ENCODE results near the gene HEXIM2. TPM values are rescaled to one million over a fixed set of nuclear protein-coding genes. Genes with fewer than 3 reads are reported as not detected.

Gene HEXIM2
- total and polyA plus RNA-seq, 8 donors, result 0.92 to 34.4 (median 11.0) TPM

- 92 to 97% (median 96%) methylated on average over 4 of the region's 4 CpGs for WGBS, 5 donors
- Histone ChIP-seq H3K4me1 (peaks cover 2 to 17% (median 5%) of the 10 kb centered on the region in 4 donors), H3K36me3 (peaks cover 21 to 90% (median 73%) of the 10 kb centered on the region in 4 donors), H3K9me3 (no peaks in the 10 kb centered on the region), H3K27ac (no peak overlapping the region), H3K27me3 (no peaks in the 10 kb centered on the region), H3K4me3 (no peak overlapping the region)
- intact Hi-C loops (cut with DNase I; ENCODE audit: low total_unique reads), result no loop called here
- no peak for DNase-seq
- no peak for TF ChIP-seq POLR2A (IDR thresholded peaks at IDR 0.05)
- TF ChIP-seq, protein P1, sequence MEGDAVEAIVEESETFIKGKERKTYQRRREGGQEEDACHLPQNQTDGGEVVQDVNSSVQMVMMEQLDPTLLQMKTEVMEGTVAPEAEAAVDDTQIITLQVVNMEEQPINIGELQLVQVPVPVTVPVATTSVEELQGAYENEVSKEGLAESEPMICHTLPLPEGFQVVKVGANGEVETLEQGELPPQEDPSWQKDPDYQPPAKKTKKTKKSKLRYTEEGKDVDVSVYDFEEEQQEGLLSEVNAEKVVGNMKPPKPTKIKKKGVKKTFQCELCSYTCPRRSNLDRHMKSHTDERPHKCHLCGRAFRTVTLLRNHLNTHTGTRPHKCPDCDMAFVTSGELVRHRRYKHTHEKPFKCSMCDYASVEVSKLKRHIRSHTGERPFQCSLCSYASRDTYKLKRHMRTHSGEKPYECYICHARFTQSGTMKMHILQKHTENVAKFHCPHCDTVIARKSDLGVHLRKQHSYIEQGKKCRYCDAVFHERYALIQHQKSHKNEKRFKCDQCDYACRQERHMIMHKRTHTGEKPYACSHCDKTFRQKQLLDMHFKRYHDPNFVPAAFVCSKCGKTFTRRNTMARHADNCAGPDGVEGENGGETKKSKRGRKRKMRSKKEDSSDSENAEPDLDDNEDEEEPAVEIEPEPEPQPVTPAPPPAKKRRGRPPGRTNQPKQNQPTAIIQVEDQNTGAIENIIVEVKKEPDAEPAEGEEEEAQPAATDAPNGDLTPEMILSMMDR (IDR thresholded peaks at IDR 0.05), result no peak
- TF ChIP-seq EP300 (IDR thresholded peaks at IDR 0.05), result no peak
- TF ChIP-seq POLR2AphosphoS5 (IDR thresholded peaks at IDR 0.05), result no peak
Observed at GRCh38 chr17:45117334-45117733, 44.3 kb upstream of the HEXIM2 start.

GRCh38 chr17:45117848-45118646 lies 43.6 kb upstream of the HEXIM2 start:
- Histone ChIP-seq H3K4me3 (no peak overlapping the region), H3K9me3 (no peaks in the 10 kb centered on the region), H3K36me3 (peaks cover 15 to 83% (median 66%) of the 10 kb centered on the region in 4 donors), H3K27ac (no peak overlapping the region), H3K27me3 (no peaks in the 10 kb centered on the region), H3K4me1 (peaks cover 9 to 23% (median 12%) of the 10 kb centered on the region in 4 donors)
- no peak for DNase-seq
- WGBS, 5 donors, result 88 to 92% (median 92%) methylated on average over 19 to 20 of the region's 20 CpGs
- TF ChIP-seq, protein P1 (IDR thresholded peaks at IDR 0.05), result no peak
- TF ChIP-seq POLR2A (IDR thresholded peaks at IDR 0.05) (no peak), EP300 (IDR thresholded peaks at IDR 0.05) (no peak), POLR2AphosphoS5 (IDR thresholded peaks at IDR 0.05) (no peak)
- intact Hi-C loops (cut with DNase I; ENCODE audit: low total_unique reads), result no loop called here

- peaks cover 16 to 30% (median 18%) of the 10 kb centered on the region in 4 donors for H3K4me1 ChIP-seq
- H3K27me3 ChIP-seq, result no peaks in the 10 kb centered on the region
- no peak overlapping the region for H3K27ac ChIP-seq
- no peaks in the 10 kb centered on the region for H3K9me3 ChIP-seq
- intact Hi-C loops (cut with DNase I; ENCODE audit: low total_unique reads), result no loop called here
- H3K4me3 ChIP-seq, result no peak overlapping the region
- peaks cover 15 to 77% (median 59%) of the 10 kb centered on the region in 4 donors for H3K36me3 ChIP-seq
- TF ChIP-seq, protein P1 (IDR thresholded peaks at IDR 0.05), result no peak
- TF ChIP-seq POLR2AphosphoS5 (IDR thresholded peaks at IDR 0.05) (no peak), EP300 (IDR thresholded peaks at IDR 0.05) (no peak)
- no peak for DNase-seq
- WGBS, 5 donors, result 87 to 93% (median 91%) methylated on average over 17 to 23 of the region's 23 CpGs
Observed at GRCh38 chr17:45118691-45119090, 43.0 kb upstream of the HEXIM2 start.

- TF ChIP-seq POLR2A (IDR thresholded peaks at IDR 0.05), result no peak
- TF ChIP-seq, protein P1 (IDR thresholded peaks at IDR 0.05), result no peak
- no peak for TF ChIP-seq EP300 (IDR thresholded peaks at IDR 0.05)
- TF ChIP-seq POLR2AphosphoS5 (IDR thresholded peaks at IDR 0.05), result no peak
- intact Hi-C loops (cut with DNase I; ENCODE audit: low total_unique reads), result no loop called here
Observed at GRCh38 chr17:45119964-45120363, 41.7 kb upstream of the HEXIM2 start.

More at GRCh38 chr17:45119964-45120363, 41.7 kb upstream of the HEXIM2 start:
- Histone ChIP-seq H3K4me1 (peaks cover 26 to 43% (median 29%) of the 10 kb centered on the region in 4 donors), H3K36me3 (peaks cover 15 to 64% (median 48%) of the 10 kb centered on the region in 4 donors), H3K4me3 (no peak overlapping the region), H3K9me3 (no peaks in the 10 kb centered on the region), H3K27me3 (no peaks in the 10 kb centered on the region), H3K27ac (no peak overlapping the region)
- WGBS, 5 donors, result 83 to 90% (median 87%) methylated on average over 8 of the region's 8 CpGs
- no peak for DNase-seq

Measured in stomach (tissue), 9 donors.